ENCODE results near the gene NRF1.

The NRF1 gene

DNA sequence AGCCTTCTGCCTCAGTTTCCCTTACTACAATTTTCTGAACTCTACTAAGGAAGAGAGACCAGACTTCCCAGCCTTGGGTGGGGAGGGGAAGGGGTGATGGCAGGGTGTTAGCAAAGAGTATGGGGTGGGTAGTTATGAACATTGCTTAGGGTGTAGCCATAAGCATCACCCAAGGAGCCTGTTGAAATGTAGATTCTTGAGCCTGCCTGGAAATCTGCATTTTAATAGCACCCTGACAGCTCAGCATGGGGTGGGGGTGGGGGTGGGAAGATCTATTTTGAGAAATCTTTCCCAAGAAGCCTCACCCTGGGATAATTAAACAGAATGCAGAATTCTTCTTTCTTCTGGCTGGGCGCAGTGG lies 164.8 kb downstream of the NRF1 start:
- DNase-seq (ENCODE audit: extremely low read depth, insufficient read length) = no peak
- Histone ChIP-seq H3K4me3 (replicated peaks; ENCODE audit: low read depth, low read length) (no peak overlapping the region), H3K27me3 (replicated peaks; ENCODE audit: control insufficient read depth, insufficient read depth, low read length) (peaks cover under 1% of the 10 kb centered on the region; the same call in 1 of the 2 replicates), H3K36me3 (ENCODE audit: control insufficient read depth, insufficient read depth, low read length) (no peaks in the 10 kb centered on the region)
- TF ChIP-seq CTCF (IDR thresholded peaks at IDR 0.05; ENCODE audit: insufficient read depth, low read length, poor library complexity, severe bottlenecking) = no peak

DNA sequence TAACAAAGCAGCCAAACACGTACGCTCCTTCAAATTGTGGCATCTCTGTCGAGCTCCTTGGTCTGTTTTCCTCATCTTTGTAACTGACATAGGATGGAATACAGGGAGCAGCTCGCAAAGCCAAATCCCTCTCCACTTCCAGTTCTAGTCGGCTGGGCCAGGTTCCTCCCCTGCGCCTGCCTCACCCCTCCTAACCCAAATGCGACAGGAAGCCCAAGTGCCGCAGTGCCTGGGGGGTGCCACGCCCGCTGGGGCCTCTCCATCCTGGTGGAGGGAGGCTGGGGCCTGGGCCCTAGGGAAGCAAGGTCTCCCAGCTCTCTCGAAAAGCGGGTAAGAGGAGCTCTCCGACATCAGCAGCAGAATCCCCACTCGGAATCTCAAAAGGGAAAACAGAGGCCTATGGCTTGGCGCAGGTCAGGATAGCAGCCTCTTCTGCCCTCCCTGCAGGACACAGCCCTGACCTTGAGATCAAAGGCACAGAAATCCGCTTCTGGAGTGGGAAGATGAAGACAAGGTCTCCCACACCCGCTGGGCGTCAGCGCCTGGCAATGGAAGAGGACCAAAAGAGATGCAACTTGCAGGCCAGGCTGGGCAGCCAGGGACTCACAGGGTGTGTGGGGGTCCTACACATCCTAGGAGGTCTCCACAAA lies 165.8 kb downstream of the NRF1 start:
- Histone ChIP-seq H3K4me3 (replicated peaks; ENCODE audit: low read depth, low read length) (no peak overlapping the region), H3K27me3 (replicated peaks; ENCODE audit: control insufficient read depth, insufficient read depth, low read length) (peaks cover 4% of the 10 kb centered on the region; the same call in 1 of the 2 replicates), H3K36me3 (ENCODE audit: control insufficient read depth, insufficient read depth, low read length) (no peaks in the 10 kb centered on the region)
- DNase-seq (ENCODE audit: extremely low read depth, insufficient read length) = no peak
- no peak for TF ChIP-seq CTCF (IDR thresholded peaks at IDR 0.05; ENCODE audit: insufficient read depth, low read length, poor library complexity, severe bottlenecking)

- peaks cover 4% of the 10 kb centered on the region; the same call in 1 of the 2 replicates for H3K27me3 ChIP-seq (replicated peaks; ENCODE audit: control insufficient read depth, insufficient read depth, low read length)
- H3K4me3 ChIP-seq (replicated peaks; ENCODE audit: low read depth, low read length) = no peak overlapping the region
- no peak for TF ChIP-seq CTCF (IDR thresholded peaks at IDR 0.05; ENCODE audit: insufficient read depth, low read length, poor library complexity, severe bottlenecking)
- no peaks in the 10 kb centered on the region for H3K36me3 ChIP-seq (ENCODE audit: control insufficient read depth, insufficient read depth, low read length)
- DNase-seq (ENCODE audit: extremely low read depth, insufficient read length) = no peak
These were observed 166.7 kb downstream of the NRF1 start for GRCh38 chr7:129777993-129778769.

GRCh38 chr7:129778770-129779601 lies 167.5 kb downstream of the NRF1 start:
- Histone ChIP-seq H3K4me3 (replicated peaks; ENCODE audit: low read depth, low read length) (peak overlapping the region; percentile 70), H3K36me3 (ENCODE audit: control insufficient read depth, insufficient read depth, low read length) (no peaks in the 10 kb centered on the region), H3K27me3 (replicated peaks; ENCODE audit: control insufficient read depth, insufficient read depth, low read length) (peaks cover 4% of the 10 kb centered on the region; the same call in 1 of the 2 replicates)
- no peak for TF ChIP-seq CTCF (IDR thresholded peaks at IDR 0.05; ENCODE audit: insufficient read depth, low read length, poor library complexity, severe bottlenecking)
- DNase-seq (ENCODE audit: extremely low read depth, insufficient read length) = no peak

GRCh38 chr7:129779602-129780256 lies 168.2 kb downstream of the NRF1 start:
- TF ChIP-seq CTCF (IDR thresholded peaks at IDR 0.05; ENCODE audit: insufficient read depth, low read length, poor library complexity, severe bottlenecking) = no peak
- peak; percentile 75 for DNase-seq (ENCODE audit: extremely low read depth, insufficient read length)
- Histone ChIP-seq H3K4me3 (replicated peaks; ENCODE audit: low read depth, low read length) (peak overlapping the region; percentile 70), H3K27me3 (replicated peaks; ENCODE audit: control insufficient read depth, insufficient read depth, low read length) (peaks cover 4% of the 10 kb centered on the region; the same call in 1 of the 2 replicates), H3K36me3 (ENCODE audit: control insufficient read depth, insufficient read depth, low read length) (no peaks in the 10 kb centered on the region)
